Stimulated activated CD4-positive, alpha-beta T cell treated with anti-CD3 and anti-CD28 coated beads, Interleukin-1b, Interleukin-23, amount 100 ng/mL, for 4 hours (primary cell): ENCODE results near the gene B4GALT2.

Source experiments
- DNase-seq, 2 donors: peaks; one replicate each; pipeline ENCODE4 v3.0.0-alpha.2; 2020; ENCODE audit warnings: low read depth in 2 of 2

B4GALT2 gene

DNA sequence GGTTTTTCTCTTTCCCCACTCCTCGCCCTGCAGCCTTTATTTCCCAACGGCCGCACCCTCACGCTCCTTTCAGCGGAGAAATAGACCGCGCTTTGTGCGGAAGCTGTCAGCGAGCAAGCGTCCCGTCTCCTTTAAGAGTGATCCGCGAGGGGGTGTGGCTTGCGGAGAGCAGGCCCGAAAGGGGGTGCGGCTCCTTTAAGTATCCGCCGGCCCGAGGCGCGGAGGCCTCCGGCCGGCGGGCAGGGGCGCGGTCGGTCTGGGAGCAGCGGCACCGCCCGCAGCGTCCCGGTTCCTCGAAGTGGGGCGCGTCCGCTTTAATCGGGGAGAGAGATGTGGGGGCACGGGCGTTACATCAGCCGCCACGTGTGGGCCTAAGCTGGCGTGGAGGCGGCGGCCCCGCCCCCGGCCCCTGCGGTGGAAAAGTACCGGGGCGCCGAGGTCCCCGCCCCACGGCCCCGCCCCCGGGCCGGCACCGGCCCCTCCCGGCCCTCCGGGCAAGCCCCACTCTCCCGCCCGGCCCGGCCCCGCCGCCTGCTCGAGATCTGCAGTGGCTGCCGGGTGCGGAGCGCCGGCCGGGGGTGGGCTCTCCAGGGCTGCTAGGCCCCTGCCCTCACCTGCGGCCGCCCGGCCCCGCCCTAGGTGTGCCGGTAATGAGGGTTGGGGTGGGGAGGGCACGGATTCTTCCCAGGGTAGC is 51.0 kb downstream of the B4GALT2 start:
- peak; percentile 78 to 91 for DNase-seq

DNA sequence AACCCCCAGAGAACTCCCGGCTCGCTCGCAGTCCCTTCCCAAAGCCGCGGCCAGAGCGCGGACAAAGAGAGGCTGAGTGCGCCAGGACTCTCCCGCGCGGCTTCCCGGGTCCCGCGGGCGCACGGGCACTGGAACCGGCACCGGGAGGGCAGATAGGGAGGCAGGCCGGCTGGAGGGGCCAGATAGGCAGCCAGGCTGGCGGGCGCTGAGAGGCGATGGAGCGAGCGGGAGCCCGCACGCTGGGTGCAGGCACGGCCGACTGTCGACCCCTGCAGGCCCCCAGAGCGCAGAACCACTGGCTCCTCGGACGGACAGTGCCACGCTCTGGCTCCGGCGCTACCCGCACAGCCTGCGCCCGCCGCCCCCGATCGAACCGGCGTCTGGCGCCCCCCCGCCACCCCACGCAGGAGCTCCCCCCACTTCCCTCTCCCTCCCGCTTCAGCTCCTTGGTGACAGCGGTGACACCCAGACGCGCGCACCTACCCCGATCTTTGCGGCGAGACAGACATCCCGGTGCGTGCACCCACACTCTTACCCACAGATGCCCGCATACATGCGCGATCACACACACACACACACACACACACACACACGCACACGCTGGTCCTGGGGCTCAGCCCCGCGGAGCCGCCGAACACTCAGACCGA is 51.7 kb downstream of the B4GALT2 start:
- DNase-seq: peak; percentile 33 to 43

DNA sequence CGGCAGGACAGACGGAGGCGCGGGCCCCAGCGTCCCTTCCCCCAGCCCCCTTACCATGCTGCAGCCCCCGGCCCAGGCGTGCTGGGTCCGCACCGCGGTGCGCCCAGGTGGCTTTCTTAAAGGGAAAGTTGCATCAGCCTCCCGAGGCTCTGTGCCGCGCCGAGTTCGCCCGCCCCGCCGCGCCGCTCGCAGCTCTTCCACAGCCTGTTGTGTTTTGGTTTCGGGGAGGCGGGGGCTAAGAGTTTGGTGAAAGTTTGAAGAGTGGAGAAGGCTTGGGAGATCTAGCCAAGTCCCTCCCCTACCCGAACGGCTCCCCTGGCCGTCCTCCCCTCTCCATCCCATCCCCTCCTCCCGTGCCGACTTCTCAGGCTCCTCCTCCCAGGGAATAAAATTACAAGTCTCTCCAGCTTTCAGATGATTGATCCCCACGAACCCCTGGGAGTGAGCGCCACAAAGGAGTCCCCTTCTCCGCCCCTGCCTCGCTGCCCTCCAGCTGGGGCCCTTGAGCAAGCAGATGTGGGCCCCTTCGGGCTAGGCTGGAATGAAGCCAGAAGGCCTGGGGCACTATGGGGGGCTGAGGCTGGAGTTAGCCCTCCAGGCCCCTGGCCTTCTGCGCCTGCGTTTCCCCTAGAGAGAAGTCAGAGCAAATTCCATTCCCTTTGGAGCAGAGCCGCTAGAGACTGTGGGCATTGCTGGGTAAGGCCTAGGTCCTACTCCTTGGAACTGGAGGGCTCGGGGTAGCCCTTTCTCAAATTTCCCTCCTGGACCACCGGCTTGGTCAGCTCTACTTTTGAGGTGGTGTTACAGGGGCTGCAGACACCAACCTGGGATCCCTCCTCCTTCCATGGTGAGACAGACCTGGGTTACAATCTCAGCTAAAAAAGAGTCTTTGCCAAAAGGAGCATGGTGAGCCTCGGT is 52.5 kb downstream of the B4GALT2 start, which contains the start of gene SLC6A9:
Gene SLC6A9, minus strand, starts transcription at position 211 of the 918 bp plus-strand sequence. CDS start 7,185 bp downstream, outside the sequence.
- DNase-seq: peak; percentile 43 to 44

DNA sequence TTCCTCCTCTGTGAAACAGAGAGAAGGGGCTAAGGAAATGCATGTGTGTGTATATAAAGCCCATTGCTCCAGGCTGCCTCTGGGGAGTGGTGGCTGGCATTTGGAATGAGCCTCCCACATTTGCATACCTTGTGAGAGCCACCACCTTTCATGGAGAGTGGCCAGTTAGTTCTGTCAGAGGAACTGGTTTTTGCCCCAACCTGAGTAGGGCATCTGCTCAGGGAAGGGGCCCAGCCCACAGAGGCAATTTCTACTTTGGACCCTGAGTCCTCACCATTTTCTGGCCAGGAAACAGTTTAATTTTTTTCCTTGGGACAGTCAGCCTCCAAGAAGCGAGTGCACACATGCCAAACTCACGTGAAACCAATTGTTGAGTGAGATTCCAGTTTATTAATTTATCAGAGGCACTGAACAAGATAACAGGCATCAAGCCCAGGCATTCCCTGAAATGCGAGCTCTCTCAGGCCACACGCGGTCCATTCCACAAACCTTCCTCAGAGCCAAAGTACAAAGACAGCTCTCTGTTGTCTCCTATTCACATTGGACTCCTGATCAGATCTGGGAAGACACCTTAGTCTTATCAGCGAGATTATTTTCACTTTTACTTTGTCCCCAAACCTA is 53.3 kb downstream of the B4GALT2 start:
- DNase-seq: no peak

DNA sequence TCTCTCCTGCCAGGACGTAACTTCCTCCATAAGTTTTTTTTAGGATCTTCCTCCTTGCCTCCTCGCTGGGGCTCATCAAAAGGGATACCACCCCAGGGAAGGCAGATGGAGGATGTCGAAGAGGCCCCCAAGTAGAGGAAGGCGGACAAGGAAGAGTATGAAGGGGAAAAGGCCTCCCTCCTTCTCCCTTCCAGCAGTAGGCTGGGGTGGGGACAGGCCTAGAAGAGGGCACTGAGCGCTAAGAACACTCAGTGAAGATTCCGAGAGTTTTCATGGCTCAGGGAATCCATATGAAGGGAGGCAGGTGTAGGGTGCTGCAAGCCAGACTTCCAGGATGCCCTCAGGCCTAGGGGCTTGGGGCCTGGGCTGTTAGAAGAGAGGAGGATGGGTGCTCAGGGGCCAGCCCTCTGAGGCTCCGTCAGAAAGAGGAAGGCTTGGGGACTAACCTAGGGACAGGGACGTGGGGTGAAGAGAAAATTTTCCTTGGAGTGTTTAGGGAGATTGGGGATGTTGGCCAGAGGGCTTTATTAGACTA is 54.1 kb downstream of the B4GALT2 start:
- no peak for DNase-seq

DNA sequence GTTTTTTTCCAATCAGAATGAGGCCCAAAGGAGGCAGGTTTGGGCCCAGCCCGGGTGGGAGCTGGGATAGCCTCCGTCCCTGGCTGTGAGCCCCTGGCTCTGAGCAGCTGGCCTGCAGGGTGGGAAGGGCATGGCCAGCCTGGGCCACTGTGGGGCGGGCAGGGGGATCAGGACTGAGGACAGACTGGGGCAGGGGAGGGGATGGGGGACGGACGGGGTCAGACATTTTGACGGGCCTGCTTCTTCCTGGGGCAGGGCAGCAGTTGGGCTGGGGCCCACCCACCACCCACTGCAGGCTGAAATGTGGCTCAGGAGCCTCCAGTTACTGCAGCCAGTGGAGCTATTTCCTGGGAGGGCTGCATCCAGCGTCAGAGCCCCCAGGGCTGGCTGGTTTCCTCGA is 54.7 kb downstream of the B4GALT2 start:
- no peak for DNase-seq

DNA sequence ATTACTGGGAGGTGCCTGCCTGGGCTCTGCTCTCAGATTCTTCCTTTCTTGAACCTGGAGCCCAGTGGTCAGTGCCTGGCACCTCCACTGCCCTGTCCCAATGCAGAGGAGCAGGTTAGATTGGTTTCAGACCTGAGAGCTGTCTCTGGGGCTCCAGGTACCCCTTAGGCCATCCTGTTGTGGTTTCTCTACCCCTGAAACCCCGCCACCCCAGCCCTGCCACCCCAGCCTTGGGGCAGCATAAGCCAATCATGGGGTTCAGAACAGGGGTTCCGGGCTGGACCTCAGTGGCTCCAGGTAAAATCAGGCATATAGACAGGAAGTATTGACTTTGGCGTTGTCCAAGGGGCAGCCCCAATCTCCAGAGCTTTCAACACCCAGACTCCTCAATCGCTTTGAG is 55.4 kb downstream of the B4GALT2 start:
- no peak for DNase-seq

DNA sequence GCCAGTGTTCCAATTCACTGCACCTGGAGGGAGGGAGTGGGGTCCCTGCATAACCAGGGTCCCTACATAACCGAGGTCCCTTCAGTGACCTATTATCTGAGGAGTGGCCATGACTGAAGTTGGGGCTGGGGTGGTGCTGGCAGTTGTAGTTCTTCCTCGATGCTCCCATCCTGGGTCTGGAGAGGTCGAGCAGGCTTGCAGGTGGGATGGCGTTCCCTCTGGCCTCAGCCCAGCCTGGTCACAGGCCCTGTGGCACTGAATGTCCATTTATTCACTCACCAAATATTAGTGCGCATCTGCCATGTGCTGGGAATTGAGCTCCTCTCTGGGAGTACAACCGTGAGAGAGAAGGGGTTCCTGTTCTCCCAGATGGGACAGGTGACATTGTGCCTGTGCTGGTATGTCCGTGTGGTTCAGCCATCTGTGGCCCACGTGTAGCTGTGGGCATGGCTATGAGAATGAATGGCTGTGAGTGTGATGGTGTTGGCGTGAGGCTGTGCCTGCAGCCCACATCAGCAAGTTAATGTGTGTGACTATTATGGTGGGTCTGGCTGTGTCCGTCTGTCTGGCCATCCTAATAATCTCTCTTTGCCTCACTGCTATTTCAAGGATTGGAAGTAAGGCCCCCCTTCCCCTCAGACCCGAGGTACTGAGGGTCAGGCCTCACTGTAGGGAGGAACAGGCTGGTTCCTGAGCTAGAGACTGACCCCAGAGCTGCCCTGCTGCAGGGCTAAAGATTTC is 56.1 kb downstream of the B4GALT2 start:
- DNase-seq: no peak

DNA sequence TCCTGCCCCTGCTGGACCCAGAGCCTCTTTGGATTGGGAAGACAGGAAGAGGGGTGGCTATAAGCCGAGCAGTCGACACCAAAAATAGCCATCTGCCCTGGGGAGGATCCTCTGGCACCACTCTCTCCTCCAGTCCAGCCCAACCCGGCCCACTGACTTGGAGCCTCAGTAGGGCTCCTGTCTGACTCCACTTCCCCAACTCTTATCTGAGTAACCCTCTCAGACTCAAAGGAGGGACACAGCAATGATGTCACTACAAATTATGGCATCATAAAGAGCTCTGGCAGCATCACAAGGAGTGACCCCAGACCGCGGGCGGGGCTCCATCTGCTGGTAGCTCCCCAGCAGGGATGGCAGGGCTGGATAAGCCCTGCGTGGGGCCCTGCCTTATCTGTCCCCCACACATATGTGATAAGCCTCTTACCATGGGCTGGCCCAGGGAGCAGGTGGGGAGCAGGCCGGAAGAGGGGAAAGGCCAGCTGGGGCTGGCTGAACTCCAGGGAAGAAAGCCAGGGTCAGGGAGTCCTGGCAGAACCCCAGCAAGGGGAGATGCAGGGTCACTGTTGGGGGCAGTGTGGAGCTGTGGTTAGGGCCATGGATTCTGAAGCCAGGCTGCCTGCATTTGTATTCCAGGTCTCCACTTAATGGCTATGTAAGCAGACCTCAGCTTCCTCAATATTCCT is 56.9 kb downstream of the B4GALT2 start:
- DNase-seq: no peak

DNA sequence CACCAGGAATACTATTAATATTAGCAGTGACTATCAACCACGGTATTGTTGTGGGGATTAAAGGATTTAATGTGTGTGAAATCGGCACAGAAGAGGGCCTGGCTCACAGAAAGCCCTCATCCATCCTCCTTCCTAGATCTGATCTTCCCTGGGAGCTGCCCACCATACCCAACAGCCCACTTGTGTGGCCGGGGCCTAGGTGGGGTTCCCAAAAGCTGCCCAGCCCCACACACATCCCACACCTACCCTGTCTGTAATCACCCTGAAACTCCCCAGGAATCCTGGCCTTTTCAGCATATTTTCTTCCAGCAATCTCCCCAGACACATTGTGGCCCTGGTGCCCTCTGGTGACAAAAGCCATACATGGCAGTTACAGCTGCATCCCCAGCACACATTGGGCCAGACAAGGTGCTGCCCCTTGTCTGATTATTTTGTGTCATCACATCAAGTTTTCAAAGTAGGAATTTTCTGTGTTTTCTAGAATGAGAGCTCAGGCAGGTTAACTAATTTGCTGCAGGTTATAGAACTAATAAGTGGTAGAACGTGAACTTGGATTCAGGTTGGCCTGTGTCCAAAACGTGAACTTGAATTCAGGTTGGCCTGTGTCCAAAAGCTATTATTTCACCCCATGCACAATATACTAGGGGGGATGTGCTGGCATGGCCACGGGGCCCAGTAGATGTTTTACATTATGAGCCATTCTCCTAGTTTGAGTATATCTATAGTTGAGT is 57.6 kb downstream of the B4GALT2 start:
- DNase-seq: peak; percentile 53 to 66

DNA sequence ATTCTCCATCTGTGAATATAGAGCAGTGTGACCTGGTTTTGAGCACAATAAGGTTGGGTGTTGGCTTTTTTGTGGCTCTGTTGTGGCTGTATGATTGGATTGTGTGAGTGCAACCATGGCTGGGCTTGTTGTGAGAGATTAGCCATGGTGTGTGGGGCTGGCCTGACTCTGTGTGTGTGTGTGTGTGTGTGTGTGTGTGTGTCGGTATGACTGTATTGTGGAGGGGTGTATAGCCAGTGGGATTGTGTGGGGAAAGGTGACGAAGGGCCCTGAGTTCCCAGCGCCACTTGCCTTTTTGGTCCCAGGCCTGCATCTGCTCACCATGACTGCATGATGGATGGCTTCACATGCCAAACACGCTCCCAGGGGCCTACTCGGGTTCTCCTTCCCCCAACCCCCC is 58.1 kb downstream of the B4GALT2 start:
- DNase-seq: no peak

DNA sequence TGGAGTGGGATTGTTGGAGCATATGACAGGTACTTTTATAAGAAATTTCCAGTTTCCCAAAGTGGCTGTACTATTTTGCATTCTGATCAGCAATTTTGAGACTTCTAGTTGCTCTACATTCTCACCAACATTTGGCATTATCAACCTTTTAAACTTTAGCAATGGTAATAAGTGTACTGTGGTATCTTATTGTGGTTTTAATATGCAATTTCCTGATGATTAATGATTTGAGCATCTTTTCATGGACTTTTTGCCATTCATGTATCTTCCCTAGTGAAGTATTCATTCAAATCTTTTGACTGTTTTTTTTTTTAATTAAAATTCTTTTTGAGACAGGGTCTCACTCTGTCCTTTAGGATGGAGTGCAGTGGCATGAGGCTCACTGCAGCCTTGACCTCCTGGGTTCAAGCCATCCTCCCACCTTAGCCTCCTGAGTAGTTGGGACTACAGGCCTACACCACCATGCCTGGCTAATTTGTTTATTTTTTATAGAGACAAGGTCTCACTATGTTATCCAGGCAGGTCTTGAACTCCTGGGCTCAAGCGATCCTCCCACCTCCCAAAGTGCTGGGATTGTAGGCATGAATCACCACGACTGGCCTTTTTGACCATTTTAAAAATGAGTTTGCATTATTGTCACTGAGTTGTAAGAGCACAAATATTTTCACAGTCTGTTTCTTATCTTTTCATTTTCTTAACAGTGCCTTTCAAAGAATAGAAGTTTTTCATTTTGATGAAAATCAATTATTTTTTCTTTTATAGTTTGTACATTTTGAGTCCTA is 60.1 kb downstream of the B4GALT2 start:
- DNase-seq: no peak

DNA sequence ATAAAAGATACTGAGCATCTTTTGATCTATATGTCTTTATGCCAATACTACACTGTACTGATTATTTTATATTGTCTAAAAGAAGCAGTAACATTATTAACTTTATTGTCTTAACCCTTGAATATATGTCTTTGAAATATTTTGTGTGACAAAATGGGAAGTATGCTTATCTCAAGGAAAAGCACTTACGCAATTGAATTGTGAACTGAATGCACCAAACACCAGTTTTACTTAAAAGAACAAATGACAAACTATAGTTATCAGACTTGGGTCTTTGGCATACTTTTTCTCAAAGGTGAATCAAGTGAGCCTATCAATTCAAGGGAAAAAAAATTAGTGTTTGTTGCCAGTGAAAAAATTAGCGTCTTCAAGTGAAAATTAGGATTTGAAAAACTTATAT is 61.4 kb downstream of the B4GALT2 start:
- no peak for DNase-seq
